ENCODE results near the gene TEN1. TPM values are rescaled to one million over a fixed set of nuclear protein-coding genes. Genes with fewer than 3 reads are reported as not detected.

Gene TEN1
- total and polyA plus RNA-seq, 2 of the 13 experiments (the other 11 are each of a cell fraction or from before 2014, with no cell fraction given), result 18.0 to 21.3 TPM

DNA sequence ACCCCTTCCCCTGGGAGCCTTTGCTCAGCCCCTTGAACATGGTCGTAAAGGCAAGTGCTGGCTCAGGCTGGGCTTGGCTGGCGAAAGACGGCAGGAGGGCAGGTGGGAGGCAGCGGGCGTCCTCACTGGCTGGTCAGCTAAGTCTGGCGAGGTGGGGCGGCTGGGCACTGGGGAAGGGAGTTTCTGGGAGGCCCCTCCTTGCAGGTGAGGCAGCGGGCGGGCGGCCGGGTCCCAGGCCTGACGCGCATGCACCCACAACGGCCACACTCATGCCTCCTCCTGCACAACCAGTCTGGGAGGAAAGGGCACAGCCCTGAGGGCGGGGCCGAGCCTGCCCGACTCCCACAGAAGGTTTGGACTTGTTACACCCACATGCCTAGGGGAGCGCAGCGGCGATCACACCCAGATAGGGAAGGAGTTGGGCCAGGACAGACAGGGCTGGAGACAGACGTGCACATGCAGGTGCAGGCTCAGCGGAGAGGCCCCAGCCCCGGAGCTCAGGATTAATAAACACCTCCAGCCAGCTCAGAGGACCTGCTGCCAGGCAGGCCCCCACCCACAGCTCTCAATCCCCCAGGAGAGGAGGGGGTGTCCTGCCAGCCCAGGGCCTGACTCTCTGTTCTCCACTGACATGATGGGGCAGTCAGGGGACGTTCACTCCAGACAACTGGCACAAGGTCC, 48.3 kb downstream of the TEN1 start, which contains the start of gene EVPL (continued):
- TF ChIP-seq, protein P1, sequence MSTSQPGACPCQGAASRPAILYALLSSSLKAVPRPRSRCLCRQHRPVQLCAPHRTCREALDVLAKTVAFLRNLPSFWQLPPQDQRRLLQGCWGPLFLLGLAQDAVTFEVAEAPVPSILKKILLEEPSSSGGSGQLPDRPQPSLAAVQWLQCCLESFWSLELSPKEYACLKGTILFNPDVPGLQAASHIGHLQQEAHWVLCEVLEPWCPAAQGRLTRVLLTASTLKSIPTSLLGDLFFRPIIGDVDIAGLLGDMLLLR (CRISPR knock-in tag; IDR thresholded peaks at IDR 0.05), result peak; percentile 27; the same call in 1 of the 2 replicates
- TF ChIP-seq, protein P2, sequence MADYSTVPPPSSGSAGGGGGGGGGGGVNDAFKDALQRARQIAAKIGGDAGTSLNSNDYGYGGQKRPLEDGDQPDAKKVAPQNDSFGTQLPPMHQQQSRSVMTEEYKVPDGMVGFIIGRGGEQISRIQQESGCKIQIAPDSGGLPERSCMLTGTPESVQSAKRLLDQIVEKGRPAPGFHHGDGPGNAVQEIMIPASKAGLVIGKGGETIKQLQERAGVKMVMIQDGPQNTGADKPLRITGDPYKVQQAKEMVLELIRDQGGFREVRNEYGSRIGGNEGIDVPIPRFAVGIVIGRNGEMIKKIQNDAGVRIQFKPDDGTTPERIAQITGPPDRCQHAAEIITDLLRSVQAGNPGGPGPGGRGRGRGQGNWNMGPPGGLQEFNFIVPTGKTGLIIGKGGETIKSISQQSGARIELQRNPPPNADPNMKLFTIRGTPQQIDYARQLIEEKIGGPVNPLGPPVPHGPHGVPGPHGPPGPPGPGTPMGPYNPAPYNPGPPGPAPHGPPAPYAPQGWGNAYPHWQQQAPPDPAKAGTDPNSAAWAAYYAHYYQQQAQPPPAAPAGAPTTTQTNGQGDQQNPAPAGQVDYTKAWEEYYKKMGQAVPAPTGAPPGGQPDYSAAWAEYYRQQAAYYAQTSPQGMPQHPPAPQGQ (CRISPR knock-in tag; IDR thresholded peaks at IDR 0.05; ENCODE audit: borderline replicate concordance), result no peak
- TF ChIP-seq, protein P3, sequence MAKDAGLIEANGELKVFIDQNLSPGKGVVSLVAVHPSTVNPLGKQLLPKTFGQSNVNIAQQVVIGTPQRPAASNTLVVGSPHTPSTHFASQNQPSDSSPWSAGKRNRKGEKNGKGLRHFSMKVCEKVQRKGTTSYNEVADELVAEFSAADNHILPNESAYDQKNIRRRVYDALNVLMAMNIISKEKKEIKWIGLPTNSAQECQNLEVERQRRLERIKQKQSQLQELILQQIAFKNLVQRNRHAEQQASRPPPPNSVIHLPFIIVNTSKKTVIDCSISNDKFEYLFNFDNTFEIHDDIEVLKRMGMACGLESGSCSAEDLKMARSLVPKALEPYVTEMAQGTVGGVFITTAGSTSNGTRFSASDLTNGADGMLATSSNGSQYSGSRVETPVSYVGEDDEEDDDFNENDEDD (CRISPR knock-in tag; IDR thresholded peaks at IDR 0.05; ENCODE audit: borderline replicate concordance), result peak; percentile 69; the same call in 1 of the 2 replicates
- TF ChIP-seq ZBTB38 (CRISPR knock-in tag; IDR thresholded peaks at IDR 0.05) (peak; percentile 69), KAT8 (CRISPR knock-in tag; IDR thresholded peaks at IDR 0.05) (peak; percentile 55), EP300 (IDR thresholded peaks at IDR 0.05; ENCODE audit: low read depth in 2 of 2, low read length in 2 of 2) (no peak), EP300 (CRISPR knock-in tag; IDR thresholded peaks at IDR 0.05; ENCODE audit: borderline replicate concordance) (0 out of 2 replicates have a peak, but pooled peaks have one; percentile 9), ZMAT3 (CRISPR knock-in tag; conservative IDR thresholded peaks at IDR 0.05) (no peak), ZNF205 (CRISPR knock-in tag; IDR thresholded peaks at IDR 0.05) (peak; percentile 91), HNF4G (IDR thresholded peaks at IDR 0.05; ENCODE audit: borderline replicate concordance, low read depth, low read length) (no peak), HNF4G (CRISPR knock-in tag; IDR thresholded peaks at IDR 0.05; ENCODE audit: borderline replicate concordance, low read depth) (0 out of 2 replicates have a peak, but pooled peaks have one; percentile 65), HNRNPL (IDR thresholded peaks at IDR 0.05; ENCODE audit: low read depth, low read length) (peak; percentile 93), ZNF329 (CRISPR knock-in tag; IDR thresholded peaks at IDR 0.05; ENCODE audit: low read depth) (0 out of 2 replicates have a peak, but pooled peaks have one; percentile 16)
- TF ChIP-seq, protein P4, sequence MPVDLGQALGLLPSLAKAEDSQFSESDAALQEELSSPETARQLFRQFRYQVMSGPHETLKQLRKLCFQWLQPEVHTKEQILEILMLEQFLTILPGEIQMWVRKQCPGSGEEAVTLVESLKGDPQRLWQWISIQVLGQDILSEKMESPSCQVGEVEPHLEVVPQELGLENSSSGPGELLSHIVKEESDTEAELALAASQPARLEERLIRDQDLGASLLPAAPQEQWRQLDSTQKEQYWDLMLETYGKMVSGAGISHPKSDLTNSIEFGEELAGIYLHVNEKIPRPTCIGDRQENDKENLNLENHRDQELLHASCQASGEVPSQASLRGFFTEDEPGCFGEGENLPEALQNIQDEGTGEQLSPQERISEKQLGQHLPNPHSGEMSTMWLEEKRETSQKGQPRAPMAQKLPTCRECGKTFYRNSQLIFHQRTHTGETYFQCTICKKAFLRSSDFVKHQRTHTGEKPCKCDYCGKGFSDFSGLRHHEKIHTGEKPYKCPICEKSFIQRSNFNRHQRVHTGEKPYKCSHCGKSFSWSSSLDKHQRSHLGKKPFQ (CRISPR knock-in tag; IDR thresholded peaks at IDR 0.05; ENCODE audit: insufficient replicate concordance), result peak; percentile 94
- TF ChIP-seq, protein P5, sequence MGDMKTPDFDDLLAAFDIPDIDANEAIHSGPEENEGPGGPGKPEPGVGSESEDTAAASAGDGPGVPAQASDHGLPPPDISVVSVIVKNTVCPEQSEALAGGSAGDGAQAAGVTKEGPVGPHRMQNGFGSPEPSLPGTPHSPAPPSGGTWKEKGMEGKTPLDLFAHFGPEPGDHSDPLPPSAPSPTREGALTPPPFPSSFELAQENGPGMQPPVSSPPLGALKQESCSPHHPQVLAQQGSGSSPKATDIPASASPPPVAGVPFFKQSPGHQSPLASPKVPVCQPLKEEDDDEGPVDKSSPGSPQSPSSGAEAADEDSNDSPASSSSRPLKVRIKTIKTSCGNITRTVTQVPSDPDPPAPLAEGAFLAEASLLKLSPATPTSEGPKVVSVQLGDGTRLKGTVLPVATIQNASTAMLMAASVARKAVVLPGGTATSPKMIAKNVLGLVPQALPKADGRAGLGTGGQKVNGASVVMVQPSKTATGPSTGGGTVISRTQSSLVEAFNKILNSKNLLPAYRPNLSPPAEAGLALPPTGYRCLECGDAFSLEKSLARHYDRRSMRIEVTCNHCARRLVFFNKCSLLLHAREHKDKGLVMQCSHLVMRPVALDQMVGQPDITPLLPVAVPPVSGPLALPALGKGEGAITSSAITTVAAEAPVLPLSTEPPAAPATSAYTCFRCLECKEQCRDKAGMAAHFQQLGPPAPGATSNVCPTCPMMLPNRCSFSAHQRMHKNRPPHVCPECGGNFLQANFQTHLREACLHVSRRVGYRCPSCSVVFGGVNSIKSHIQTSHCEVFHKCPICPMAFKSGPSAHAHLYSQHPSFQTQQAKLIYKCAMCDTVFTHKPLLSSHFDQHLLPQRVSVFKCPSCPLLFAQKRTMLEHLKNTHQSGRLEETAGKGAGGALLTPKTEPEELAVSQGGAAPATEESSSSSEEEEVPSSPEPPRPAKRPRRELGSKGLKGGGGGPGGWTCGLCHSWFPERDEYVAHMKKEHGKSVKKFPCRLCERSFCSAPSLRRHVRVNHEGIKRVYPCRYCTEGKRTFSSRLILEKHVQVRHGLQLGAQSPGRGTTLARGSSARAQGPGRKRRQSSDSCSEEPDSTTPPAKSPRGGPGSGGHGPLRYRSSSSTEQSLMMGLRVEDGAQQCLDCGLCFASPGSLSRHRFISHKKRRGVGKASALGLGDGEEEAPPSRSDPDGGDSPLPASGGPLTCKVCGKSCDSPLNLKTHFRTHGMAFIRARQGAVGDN (CRISPR knock-in tag; IDR thresholded peaks at IDR 0.05), result peak; percentile 92

All from HepG2 (cell line).